HG03039 (cell line): ENCODE data around the gene ANGPT4.

Experiments
- ATAC-seq: cut with Tn5 transposase; IDR thresholded peaks from one replicate; pipeline ENCODE4 v1.9.1; 2021; ENCODE audit warnings: mild to moderate bottlenecking, moderate library complexity; ENCODE audit not compliant: unreplicated experiment

ANGPT4 gene, protein sequence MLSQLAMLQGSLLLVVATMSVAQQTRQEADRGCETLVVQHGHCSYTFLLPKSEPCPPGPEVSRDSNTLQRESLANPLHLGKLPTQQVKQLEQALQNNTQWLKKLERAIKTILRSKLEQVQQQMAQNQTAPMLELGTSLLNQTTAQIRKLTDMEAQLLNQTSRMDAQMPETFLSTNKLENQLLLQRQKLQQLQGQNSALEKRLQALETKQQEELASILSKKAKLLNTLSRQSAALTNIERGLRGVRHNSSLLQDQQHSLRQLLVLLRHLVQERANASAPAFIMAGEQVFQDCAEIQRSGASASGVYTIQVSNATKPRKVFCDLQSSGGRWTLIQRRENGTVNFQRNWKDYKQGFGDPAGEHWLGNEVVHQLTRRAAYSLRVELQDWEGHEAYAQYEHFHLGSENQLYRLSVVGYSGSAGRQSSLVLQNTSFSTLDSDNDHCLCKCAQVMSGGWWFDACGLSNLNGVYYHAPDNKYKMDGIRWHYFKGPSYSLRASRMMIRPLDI

DNA sequence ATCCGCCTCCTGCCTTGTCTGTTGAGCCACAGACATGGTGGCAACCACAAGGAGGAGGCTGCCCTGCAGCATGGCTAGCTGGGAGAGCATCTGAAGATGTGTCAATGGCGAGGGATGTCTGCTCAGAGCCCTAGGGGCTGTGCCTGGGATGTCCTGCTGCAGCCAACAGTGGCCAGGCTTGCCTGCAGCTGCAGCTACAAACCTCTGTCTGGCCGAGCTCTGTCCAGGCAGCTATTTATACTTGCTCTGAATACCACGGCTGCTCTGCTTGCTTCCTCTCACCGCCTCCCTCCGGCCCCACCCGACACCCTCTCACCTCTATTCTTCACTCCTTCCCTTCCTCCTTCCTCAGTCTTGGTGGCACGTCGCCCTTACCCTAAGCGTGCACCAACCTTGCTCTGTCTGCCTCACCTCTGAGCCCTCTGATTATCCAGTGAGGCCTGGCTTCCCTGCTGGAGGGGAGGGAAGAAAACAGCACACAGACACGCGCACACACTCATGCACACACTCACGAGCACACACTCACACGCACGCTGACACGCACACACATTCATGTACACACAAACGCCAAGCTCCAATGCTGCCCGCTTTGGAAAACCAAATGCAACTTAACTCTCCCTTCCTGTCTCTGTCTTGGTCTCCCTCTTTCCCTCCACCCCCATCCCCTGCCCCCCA lies at the start of gene ANGPT4:
ANGPT4 (minus strand) TSS at position 210 of the 675 bp plus-strand sequence; CDS start at position 90, 120 bp downstream.
- no peak for ATAC-seq

DNA sequence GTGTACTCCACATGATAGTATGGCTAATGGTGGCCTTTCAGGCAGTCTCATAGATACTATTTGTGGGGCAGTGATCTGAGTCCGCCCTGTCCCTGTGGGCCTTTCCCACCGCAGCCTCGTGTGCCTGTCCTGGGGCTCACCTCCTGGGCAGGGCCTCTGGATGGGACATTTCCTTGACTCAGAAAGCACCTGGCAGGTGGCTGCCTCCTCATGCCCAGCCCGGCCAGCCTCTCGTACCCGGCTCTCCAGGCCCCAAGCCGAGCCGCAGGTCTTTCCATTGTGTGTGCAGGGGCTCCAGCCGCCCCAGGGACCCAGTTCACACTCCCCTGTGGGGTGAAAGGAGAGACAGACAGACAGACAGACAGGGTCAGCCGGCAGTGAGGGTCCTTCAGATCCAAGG lies 47.7 kb upstream of the ANGPT4 start:
- no peak for ATAC-seq

GRCh38 chr20:962683-963082 lies 46.5 kb upstream of the ANGPT4 start:
- no peak for ATAC-seq

DNA sequence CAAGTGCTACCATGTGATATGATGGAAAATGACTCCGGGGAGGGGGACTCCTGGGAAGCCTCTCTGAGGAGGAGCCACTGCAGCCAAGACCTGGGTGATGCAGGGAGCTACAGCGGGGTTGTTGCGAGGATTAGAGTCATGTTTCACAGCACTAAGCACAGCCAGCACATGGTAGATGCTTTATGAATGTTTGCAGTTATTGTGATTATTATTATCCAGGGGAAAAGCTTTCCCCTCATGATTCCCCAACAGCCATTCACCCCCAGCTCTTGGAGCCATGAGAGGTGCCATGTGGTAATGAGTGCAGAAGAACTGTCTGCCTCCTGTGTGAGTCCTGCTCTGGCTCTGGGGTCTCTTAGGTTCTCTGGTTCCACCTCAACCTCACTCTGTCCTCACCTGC lies 46.1 kb upstream of the ANGPT4 start:
- no peak for ATAC-seq

DNA sequence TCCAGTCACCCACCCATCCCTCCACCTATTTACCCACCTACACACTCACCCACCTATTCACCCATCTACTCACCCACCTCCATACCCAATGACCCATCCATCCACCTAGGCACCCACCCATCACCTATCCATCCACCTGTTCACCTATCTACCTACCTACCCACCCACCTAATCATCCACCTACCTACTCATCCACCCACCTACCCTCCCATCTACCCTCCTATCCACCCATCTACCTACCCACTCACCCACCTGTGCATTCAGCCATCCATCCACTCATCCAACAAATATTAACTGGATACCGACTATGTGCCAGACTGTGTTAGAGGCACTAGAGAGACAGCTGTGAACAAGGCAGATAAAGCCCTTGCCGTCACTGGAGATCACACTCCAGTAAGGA lies 45.6 kb upstream of the ANGPT4 start:
- no peak for ATAC-seq

GRCh38 chr20:959996-960615 lies 44.0 kb upstream of the ANGPT4 start:
- no peak for ATAC-seq

DNA sequence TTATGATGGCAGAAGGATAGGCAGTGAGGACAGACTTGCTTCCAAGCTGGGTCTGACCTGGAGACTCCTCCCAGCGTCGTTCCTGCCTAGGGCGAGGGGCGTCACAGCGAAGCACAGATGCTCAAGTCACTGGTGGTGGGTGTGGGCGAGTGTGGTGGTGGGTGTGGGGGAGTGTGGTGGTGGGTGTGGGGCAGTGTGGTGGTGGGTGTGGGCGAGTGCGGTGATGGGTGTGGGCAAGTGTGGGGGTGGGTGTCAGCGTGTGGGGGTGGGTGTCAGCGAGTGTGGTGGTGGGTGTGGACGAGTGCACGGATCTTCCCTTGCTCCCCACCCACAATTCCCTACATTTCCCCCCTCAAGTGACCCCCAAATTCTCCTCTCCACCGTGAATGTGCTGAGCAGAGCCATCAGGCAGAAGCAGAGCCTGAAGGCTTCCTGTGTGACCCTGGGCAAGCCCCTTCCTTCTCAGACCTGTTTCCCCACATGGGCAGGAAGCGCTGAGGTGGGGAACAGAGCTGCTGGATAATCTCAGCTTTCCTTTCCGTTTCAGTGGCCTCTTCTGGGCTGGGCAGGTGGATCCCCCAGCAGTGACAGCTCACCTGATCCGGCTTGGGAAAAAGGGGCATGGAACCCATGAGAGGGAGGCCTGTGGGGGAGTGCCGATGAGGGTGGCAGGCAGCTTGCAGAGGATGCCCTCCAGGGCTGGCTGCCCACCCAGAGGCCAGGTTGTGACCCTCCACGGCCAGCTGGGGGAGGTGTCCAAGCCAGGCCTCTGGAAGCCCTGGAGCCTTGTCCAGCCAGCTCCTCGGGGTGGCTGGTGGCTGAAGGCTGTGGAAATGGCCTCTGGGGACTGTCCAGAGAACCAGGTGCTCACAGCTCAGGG lies 43.0 kb upstream of the ANGPT4 start:
- no peak for ATAC-seq

- no peak for ATAC-seq
These were observed 41.4 kb upstream of the ANGPT4 start for GRCh38 chr20:957544-957943.

GRCh38 chr20:956330-956951 lies 40.3 kb upstream of the ANGPT4 start:
- ATAC-seq = no peak

DNA sequence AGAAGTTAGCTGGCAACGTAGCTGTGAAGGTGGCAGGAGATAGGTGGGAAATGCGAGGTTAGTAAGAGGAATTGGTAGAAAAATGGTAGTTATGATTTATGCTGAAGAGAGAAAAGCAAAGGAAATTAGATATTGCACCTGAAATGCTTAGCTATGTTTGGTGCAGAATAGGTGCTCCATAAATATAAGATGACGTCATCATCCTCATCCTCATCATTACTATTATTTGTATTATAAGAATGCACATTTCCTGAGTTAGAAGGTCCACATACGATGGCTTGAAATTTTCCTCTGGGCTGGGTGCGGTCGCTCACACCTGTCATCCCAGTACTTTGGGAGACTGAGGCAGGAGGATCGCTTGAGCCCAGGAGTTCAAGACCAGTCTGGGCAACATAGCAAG lies 39.5 kb upstream of the ANGPT4 start:
- ATAC-seq = no peak

DNA sequence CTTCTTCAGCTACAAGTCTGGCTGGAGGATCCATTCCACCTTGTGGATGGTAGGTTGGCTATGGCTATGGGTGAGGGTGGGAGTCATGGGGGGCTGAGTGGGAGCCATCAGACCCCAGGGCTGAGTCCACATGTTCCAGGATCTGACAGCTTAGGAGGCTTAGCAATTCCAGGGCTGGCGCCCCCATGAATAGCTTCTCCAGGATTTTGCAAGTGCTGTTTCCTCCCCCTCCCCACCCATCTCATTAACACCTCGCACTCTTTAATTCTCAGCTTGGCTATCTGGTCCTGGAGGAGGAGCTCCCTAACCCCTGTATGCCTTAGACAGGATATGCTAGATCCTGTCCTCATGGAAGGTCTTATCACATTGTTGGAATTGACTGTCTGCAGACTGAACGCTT lies 39.0 kb upstream of the ANGPT4 start:
- ATAC-seq = no peak

- ATAC-seq = no peak
These were observed 37.6 kb upstream of the ANGPT4 start for GRCh38 chr20:953742-954141.

GRCh38 chr20:952196-952795 lies 36.2 kb upstream of the ANGPT4 start:
- ATAC-seq = no peak

- no peak for ATAC-seq
These were observed 35.4 kb upstream of the ANGPT4 start for GRCh38 chr20:951384-952169.

DNA sequence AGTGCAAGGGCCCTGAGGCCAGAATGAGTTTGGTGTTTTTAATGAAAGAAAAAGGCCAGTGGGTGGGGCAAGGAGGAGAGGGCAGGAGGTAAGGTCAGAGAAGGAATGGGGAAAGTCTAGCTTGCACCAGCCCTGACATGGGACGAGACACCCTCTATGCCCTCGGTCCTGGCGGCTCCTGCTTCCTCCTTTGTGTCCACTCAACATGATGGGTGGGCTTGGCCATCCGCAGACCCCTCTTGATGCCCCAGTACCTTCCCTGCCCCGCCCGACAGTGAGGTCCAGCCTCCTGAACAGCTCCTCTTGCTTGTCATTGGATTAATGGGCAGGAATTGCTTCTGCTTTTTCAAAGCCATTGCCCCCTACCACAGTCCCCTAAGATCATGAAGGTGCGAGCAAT lies 33.6 kb upstream of the ANGPT4 start:
- ATAC-seq = no peak

DNA sequence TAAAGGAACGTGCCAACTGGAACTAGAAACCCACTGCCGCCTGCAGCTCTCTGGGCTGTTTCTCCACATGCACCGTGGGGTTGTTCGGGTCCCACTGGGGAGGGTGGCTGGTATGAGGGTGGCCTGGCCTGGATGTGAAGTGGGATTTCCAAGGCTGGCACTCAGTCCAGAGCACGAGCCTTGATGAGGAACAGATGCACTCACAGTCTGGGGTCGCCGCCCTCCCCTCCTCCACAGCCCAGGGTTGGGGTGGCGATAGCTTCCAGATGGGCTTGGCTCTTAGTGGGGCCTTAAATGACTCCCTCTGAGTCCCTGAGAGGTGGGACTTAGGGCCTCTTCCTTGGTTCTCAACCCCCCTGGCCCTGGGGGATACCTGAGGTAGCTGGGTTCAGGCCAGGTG lies 30.7 kb upstream of the ANGPT4 start:
- no peak for ATAC-seq

DNA sequence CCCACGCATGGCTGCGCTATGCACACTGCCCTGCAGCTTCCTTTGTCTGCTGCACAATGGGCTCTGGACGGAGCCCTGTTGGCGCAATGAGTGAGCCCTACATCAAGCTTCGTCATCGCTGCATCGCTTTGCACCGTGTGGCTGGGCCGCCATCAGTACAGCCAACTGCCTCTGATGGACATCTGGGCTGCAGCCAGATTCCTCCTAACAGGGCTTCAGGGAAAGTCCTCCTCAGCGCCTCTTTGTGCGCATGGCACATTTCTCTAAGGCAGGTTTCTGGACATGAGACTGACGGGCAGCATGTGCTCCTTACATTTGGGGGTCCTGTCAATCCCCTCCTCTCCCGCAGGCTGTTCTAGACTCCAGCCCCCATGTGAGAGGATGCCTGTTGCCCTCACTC lies 29.7 kb upstream of the ANGPT4 start:
- ATAC-seq = no peak

- ATAC-seq = no peak
These were observed 28.8 kb upstream of the ANGPT4 start for GRCh38 chr20:944774-945410.

GRCh38 chr20:944148-944547 lies 28.0 kb upstream of the ANGPT4 start:
- no peak for ATAC-seq
